NCI-H2227 (cell line): ENCODE measurements around the gene ZRANB3.
A peak's percentile ranks its signal among the peaks of the same experiment; 100 is the strongest.
"Not testable (repeated sequence)": the region's sequence is repeated elsewhere in the genome, so short reads cannot be mapped to it uniquely, and the experiment has no call there.

ENCODE experiments used
- DNase-seq: peaks from one replicate; lab custom pipeline; 2025; ENCODE audit not compliant: unreplicated experiment; lab: John Stamatoyannopoulos, UW

ZRANB3 gene

GRCh38 chr2:135530313-135531230 lies at the start of gene ZRANB3:
ZRANB3 (minus strand) TSS chr2:135531218.
- DNase-seq, result peak; percentile 99

GRCh38 chr2:135573620-135574019 lies 42.6 kb upstream of the ZRANB3 start:
- no peak for DNase-seq

GRCh38 chr2:135570884-135571283 lies 39.9 kb upstream of the ZRANB3 start:
- no peak for DNase-seq

- DNase-seq, result no peak
Observed at GRCh38 chr2:135563793-135564192, 32.8 kb upstream of the ZRANB3 start.

GRCh38 chr2:135561925-135562324 lies 30.9 kb upstream of the ZRANB3 start:
- DNase-seq, result no peak

GRCh38 chr2:135557530-135557929 lies 26.5 kb upstream of the ZRANB3 start:
- DNase-seq, result no peak

- no peak for DNase-seq
Observed at GRCh38 chr2:135555311-135555710, 24.3 kb upstream of the ZRANB3 start.

- no peak for DNase-seq
Observed at GRCh38 chr2:135552887-135553286, 21.9 kb upstream of the ZRANB3 start.

- no peak for DNase-seq
Observed at GRCh38 chr2:135551356-135551755, 20.3 kb upstream of the ZRANB3 start.

GRCh38 chr2:135547311-135547710 lies 16.3 kb upstream of the ZRANB3 start:
- DNase-seq, result no peak

- DNase-seq, result no peak
Observed at GRCh38 chr2:135546436-135546835, 15.4 kb upstream of the ZRANB3 start.

- not testable (repeated sequence) for DNase-seq
Observed at GRCh38 chr2:135533545-135533944, 2.5 kb upstream of the ZRANB3 start.

GRCh38 chr2:135532581-135532980 lies 1.6 kb upstream of the ZRANB3 start:
- DNase-seq, result no peak

- DNase-seq, result peak; percentile 100
Observed at GRCh38 chr2:135531231-135532197, 496 bp upstream of the ZRANB3 start, which contains the start of gene R3HDM1. R3HDM1 (plus strand) TSS chr2:135531484; CDS start chr2:135604846, 73,362 bp downstream.

GRCh38 chr2:135528006-135528405 lies 3.0 kb downstream of the ZRANB3 start:
- DNase-seq, result no peak

GRCh38 chr2:135525786-135526185 lies 5.2 kb downstream of the ZRANB3 start:
- DNase-seq, result no peak

- no peak for DNase-seq
Observed at GRCh38 chr2:135512099-135512498, 18.9 kb downstream of the ZRANB3 start.

- DNase-seq, result no peak
Observed at GRCh38 chr2:135510577-135510976, 20.4 kb downstream of the ZRANB3 start.

- DNase-seq, result no peak
Observed at GRCh38 chr2:135504811-135505210, 26.2 kb downstream of the ZRANB3 start.

GRCh38 chr2:135498588-135498987 lies 32.4 kb downstream of the ZRANB3 start:
- DNase-seq, result not testable (repeated sequence)

GRCh38 chr2:135494917-135495316 lies 36.1 kb downstream of the ZRANB3 start:
- no peak for DNase-seq
